Measurements from ENCODE around the gene SPEN.
"Not testable (repeated sequence)": the region's sequence is repeated elsewhere in the genome, so short reads cannot be mapped to it uniquely, and the experiment has no call there.

SPEN gene, protein sequence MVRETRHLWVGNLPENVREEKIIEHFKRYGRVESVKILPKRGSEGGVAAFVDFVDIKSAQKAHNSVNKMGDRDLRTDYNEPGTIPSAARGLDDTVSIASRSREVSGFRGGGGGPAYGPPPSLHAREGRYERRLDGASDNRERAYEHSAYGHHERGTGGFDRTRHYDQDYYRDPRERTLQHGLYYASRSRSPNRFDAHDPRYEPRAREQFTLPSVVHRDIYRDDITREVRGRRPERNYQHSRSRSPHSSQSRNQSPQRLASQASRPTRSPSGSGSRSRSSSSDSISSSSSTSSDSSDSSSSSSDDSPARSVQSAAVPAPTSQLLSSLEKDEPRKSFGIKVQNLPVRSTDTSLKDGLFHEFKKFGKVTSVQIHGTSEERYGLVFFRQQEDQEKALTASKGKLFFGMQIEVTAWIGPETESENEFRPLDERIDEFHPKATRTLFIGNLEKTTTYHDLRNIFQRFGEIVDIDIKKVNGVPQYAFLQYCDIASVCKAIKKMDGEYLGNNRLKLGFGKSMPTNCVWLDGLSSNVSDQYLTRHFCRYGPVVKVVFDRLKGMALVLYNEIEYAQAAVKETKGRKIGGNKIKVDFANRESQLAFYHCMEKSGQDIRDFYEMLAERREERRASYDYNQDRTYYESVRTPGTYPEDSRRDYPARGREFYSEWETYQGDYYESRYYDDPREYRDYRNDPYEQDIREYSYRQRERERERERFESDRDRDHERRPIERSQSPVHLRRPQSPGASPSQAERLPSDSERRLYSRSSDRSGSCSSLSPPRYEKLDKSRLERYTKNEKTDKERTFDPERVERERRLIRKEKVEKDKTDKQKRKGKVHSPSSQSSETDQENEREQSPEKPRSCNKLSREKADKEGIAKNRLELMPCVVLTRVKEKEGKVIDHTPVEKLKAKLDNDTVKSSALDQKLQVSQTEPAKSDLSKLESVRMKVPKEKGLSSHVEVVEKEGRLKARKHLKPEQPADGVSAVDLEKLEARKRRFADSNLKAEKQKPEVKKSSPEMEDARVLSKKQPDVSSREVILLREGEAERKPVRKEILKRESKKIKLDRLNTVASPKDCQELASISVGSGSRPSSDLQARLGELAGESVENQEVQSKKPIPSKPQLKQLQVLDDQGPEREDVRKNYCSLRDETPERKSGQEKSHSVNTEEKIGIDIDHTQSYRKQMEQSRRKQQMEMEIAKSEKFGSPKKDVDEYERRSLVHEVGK (N-terminal part only)

DNA sequence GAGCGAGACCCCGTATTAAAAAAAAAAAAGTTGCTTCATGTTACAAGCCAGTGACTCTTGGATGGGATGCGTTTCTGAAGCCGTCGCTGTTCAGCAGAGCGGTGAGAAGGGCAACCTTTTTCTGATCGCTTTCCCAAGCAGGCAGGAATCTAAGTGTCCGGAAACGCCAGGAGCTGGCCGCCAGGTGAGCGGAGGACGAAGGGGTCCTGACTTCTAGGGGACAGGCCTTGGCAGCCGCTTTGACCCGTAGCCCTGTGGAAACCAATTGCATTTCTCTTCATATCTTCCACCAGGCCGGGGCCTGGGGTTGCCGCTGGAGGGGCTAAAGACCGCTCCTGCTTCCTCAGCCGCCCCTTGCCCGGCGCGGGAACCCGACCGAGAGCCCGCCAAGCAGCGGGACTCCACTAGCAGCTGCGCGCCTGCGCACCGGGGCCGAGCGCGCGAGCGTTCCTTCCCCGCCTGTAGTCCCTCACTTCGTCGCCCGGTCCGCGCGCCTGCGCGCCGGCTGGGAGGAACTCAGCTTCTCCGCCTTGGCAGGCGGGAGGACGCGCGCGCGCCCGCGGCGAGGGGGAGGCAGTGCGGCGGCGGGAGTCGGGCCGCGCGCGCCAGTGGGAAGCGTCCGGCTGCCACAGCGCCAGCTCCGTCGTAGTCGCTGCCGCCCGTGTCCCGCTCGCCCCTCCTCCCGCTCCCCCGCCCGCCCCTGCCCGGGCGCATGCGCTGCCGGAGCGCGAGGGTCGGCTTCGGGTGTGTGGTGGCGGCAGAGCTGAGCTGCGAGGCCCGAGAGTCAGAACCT lies at the start of gene SPEN:
Gene SPEN (plus strand): TSS at position 608 of the 793 bp plus-strand sequence. CDS start 361 bp downstream, outside the sequence.
- peak; percentile 99 for DNase-seq

- no peak for DNase-seq
These were observed 48.3 kb upstream of the SPEN start for GRCh38 chr1:15799004-15799867.

DNA sequence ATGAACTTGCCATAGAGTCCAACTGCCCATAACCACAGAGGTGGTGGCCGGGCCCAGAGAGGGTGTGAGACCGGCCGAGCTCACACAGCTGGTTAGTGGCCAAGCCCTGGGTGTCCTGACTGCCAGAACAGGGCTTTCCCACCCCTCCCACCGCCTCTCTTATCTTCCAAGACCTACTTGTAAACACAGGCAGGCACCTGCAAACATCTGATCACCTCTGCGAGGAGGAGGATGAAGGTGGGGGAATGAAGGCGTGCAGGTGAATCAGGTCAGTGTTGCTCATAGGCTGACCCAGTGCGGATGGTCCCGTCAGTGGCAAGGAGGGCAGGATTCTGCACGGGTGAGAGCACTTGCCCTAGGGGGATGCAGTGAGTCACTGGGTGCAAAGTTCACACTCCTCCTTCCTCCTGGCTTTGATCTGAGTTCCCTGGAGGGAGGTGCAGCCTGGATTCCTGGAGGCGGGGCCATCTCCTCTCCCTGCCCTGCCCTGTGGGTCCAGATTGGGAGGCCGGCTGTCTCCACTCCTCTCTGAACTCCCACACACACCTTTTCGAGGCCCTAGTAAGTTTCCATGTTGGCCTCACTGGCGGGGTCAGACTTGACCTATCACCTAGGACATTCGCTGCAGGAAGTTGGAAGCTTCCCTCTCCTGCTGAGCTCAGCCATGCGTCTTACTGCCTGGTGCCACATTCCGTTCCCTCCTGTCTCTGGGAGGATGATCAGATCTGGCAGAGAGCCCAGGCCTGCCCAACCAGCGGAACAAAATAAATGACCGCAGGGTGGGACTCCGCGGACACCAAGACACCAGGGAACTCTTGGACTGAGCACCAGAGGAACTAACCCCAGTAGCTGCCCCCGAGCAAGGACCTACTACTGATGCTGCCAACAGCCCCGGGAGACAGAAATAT lies 47.3 kb upstream of the SPEN start:
- no peak for DNase-seq

DNA sequence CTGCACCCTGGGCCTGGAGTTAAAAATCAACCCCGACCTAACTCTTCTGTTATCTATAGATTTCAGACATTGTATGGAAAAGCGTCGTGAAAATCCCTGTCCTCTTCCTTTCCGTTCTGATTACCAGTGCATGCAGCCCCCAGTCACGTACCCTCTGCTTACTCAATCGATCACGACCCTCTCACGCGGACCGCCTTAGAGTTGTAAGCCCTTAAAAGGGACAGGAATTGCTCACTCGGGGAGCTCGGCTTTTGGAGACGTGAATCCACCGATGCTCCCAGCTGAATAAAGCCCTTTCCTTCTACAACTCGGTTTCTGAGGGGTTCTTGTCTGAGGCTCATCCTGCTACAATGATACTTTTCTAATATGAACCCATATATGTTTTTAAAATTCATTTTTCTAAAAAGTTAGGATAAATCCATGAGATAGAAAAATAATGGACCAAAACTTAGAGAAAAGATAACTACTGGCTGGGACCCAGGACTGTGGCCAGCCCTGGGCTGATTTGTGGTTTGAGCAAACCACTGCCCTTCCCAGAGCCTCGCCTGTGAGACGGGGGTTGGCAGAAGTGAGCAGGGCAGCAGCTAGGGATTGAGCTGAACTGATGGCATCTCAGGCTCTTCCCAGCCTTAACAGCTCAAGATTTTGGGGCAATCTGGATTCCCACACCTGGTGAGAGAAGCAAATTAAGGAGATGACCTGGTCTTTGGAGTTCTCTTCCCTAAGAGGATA lies 45.1 kb upstream of the SPEN start:
- peak; percentile 9 for DNase-seq

DNA sequence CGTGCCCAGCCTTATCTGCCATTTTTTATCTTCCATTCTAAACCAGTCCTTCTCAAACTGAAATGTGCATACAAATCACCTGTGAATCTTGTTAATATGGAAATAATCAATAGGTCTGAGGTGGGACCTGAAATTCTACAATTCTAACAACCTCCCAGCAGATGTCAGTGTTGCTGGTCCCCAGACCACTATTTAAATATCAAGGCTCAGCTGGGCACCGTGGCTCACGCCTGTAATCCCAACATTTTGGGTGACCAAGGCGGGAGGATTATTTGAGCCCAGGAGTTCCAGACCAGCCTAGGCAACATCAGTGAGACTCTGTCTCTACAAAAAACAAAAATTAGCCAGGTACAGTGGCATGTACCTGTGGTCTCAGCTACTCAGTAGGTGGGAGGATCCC lies 44.1 kb upstream of the SPEN start:
- DNase-seq = no peak

- DNase-seq = no peak
These were observed 43.4 kb upstream of the SPEN start for GRCh38 chr1:15804060-15804459.

DNA sequence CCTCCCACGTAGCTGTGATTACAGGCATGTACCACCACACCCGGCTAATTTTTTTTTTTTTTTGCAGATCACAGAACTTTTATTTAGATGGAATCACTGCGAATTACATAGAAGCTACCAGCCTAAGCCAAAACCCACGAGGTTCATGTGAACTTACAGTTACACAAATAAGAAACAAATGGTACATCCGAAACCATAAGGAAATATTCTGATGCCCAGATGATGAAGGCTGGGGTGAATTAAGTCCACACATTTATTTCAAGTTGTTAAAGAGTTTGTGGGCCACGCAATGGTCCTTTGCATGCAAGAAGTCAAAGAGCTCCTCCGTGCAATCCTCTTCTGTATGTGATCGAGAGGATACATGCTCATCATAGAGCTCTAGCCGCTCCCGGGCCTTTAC lies 40.4 kb upstream of the SPEN start:
- no peak for DNase-seq

- not testable (repeated sequence) for DNase-seq
These were observed 40.0 kb upstream of the SPEN start, which contains the start of gene UQCRHL for GRCh38 chr1:15807549-15807948. UQCRHL (minus strand) TSS chr1:15807649; CDS start chr1:15807649, 0 bp downstream.

- no peak for DNase-seq
These were observed 38.6 kb upstream of the SPEN start for GRCh38 chr1:15808955-15809354.

GRCh38 chr1:15810073-15810472 lies 37.4 kb upstream of the SPEN start:
- no peak for DNase-seq

DNA sequence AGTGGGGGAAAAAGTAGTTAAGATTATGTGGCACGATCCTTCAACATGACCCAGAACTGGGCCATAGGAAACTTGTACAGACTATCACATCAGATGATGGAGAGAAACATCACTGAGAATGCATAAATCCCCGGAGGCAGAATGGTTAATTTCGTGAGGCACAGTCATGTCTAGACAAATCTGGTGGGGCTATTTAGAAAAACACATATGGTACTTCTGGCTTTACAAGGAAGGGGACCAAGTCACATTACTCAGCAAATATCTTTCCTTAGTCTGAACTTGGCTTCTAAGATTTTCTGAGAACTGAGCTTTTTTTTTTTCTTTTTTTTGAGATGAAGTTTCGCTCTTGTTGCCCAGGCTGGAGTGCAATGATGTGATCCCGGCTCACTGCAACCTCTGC lies 30.8 kb upstream of the SPEN start:
- DNase-seq = no peak

- no peak for DNase-seq
These were observed 27.0 kb upstream of the SPEN start for GRCh38 chr1:15820478-15820877.

DNA sequence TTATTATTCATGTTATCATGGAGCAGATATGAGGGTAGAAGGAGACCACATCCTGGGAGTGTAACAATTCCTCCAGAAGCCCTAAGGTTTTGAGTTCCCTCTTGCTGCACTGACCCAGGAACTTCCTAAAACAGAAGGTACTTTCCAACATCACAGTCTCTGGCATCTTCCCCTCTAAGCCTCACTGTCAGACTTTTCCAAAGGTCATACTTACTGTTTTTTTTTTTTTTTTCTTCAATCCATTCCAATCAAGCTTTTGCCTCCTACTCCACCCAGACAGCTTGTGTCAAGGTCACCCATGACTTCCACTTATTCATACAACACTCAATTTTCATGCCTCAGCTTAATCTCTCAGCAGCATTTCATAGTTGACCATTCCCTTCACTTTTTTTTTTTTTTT lies 21.7 kb upstream of the SPEN start:
- DNase-seq = no peak

DNA sequence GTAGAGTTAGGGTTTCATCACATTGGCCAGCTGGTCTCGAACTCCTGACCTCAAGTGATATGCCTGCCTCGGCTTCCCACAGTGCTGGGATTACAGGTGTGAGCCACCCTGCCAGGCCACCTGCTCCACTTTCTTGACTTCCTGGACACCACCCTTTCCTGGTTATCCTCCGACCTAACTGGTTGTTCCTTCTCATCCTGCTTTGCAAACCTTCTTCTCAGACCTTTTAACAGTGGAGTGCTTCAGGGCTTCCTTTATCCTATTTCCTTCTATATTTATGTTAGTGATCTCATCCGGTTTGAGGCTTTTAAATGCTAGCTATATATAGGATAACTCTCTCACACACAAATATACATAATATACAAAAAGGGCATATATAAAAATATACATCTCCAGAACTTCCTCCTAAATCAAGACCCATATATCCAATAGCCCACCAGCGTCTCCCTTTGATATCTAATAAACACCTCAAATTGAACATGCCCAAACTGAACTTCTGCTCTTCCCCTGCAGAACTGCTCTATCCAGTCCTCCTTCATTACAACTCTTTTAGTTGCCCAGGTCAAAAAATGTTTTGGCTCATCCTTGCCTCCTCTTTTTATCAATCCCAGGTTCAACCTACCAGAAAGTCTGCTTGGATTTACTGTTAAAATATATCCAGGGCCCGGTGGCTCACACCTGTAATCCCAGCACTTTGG lies 20.5 kb upstream of the SPEN start:
- DNase-seq = no peak

- not testable (repeated sequence) for DNase-seq
These were observed 19.9 kb upstream of the SPEN start for GRCh38 chr1:15827567-15827966.

GRCh38 chr1:15828931-15829330 lies 18.6 kb upstream of the SPEN start:
- not testable (repeated sequence) for DNase-seq

DNA sequence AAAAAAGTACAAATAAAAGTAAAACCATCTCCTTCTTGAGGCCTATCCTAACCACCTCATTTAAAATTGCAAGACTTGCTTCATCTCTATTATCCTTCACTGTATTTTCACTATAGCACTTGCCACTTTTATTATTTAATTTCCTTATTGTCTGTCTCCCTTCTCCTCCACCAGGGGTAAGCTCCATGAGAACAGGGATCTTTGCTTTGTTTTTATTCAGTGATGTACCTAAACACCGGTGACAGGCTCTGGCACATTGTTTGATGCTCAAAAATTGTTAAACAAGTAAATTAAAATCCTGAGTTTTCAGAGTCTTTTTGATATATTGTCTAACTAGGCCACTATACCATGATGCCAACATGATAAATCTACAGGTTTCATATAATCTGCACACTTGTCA lies 17.2 kb upstream of the SPEN start:
- DNase-seq = no peak

- DNase-seq = peak; percentile 69
These were observed 14.3 kb upstream of the SPEN start for GRCh38 chr1:15833069-15833679.

Measured in GDM1 (cell line).